HG03135 (cell line): Measurements from ENCODE around the gene ZNF280D.
"Not testable (repeated sequence)": the region's sequence is repeated elsewhere in the genome, so short reads cannot be mapped to it uniquely, and the experiment has no call there.

Source experiments
- ATAC-seq: cut with Tn5 transposase; IDR thresholded peaks from one replicate; pipeline ENCODE4 v1.9.1; 2021; ENCODE audit warnings: mild to moderate bottlenecking, moderate library complexity; ENCODE audit not compliant: unreplicated experiment

ZNF280D gene, protein sequence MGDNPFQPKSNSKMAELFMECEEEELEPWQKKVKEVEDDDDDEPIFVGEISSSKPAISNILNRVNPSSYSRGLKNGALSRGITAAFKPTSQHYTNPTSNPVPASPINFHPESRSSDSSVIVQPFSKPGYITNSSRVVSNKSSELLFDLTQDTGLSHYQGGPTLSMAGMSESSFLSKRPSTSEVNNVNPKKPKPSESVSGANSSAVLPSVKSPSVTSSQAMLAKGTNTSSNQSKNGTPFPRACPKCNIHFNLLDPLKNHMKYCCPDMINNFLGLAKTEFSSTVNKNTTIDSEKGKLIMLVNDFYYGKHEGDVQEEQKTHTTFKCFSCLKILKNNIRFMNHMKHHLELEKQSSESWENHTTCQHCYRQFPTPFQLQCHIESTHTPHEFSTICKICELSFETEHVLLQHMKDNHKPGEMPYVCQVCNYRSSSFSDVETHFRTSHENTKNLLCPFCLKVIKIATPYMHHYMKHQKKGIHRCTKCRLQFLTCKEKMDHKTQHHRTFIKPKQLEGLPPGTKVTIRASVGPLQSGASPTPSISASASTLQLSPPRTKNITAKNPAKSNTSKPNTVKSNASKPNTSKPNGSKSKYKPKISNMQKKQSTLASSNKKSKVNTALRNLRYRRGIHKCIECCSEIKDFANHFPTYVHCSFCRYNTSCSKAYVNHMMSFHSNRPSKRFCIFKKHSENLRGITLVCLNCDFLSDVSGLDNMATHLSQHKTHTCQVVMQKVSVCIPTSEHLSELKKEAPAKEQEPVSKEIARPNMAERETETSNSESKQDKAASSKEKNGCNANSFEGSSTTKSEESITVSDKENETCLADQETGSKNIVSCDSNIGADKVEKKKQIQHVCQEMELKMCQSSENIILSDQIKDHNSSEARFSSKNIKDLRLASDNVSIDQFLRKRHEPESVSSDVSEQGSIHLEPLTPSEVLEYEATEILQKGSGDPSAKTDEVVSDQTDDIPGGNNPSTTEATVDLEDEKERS

DNA sequence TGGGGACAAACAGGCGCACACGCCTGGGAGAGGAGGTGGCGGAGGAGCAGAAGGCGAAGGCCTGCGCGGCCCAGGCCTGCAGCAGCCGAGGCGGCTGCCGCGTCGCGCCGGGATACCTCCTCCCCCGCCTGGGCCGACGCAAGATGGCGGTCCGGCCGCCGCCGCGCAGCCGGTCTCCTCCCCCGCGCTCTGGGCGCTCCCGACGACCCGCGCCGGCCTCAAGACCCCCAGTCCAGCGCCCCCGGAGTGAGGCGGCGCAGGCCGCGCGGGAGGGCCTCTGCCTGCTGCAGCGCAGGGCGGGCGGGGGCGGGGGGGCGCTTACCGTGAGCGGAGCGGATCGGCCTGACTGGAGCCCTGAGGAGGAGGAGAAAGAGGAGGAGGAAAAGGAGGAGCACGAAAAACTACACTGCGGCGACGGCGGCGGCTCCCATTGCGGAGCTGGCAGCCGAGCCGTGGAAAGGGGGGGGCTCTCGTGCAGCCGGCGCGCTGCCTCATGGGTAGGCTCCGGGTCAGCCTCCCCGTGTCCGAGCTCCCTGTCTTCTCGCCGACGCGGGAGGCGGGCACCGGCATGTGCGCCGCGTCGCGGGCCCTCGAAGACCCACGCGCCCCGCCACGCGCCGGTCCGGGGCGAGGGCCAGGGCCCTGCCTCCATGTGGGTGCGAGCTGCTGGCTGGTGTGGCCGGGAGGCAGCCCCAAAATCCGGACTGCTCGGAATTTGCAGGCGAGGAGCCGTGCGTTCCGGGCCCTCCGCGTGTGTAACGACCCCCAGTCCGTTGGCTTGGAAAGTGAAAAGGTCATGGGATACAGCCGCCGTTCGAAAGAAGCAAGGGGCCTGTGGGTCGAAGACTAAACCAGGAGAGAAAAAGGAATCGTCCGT, at the start of gene ZNF280D:
ZNF280D (minus strand) TSS at position 374 of the 877 bp plus-strand sequence. CDS start 26,400 bp downstream, outside the sequence.
- ATAC-seq: peak; percentile 79

DNA sequence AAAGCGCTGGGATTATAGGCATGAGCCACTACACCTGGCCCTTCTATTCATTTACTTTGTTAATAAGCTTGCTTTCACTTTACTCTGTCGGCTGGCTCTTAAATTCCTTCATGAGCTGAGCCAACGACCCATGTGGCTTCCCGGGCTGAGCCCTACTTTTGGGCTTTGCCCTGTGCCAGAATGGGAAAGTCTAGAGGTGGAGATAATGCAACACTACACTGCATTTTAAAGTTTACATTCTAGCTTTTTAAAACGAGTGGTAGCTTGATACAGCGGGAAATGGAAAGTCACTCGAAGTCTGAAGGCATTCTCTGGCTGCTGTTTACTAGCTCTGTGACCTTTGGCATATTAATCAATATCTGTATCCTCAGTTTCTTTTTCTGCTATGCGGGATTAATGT, 49.0 kb upstream of the ZNF280D start:
- no peak for ATAC-seq

DNA sequence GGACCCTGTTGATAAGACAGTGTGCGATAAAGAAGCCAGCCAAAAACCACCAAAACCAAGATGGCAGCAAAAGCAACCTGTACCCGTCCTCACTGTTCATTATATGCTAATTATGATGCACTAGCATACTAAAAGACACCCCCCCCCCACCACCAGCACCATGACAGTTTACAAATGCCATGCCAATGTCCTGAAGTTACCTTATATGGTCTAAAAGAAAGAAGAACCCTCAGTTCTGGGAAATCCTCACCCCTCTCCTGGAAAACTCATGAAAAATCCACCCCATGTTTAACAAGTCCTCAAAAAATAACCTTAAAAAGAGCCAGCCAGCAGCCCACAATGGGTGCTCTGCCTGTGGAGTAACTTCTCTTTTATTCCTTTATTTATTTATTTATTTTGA, 48.4 kb upstream of the ZNF280D start:
- no peak for ATAC-seq

DNA sequence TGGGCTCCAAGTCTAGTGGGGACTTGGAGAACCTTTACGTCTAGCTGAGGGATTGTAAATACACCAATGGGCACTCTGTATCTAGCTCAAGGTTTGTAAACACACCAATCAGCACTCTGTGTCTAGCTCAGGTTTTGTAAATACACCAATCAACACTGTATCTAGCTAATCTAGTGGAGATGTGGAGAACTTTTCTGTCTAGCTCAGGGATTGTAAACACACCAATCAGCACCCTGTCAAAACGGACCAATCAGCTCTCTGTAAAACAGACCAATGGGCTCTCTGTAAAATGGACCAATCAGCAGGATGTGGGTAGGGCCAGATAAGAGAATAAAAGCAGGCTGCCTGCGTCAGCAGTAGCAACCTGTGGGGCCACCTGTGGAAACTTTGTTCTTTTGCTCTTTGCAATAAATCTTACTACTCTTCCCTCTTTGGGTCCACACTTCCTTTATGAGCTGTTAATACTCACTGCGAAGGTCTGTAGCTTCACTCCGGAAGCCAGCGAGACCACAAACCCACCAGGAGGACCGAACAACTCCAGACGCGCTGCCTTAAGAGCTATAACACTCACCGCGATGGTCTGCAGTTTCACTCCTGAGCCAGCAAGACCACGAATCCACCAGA, 46.9 kb upstream of the ZNF280D start:
- ATAC-seq: not testable (repeated sequence)

DNA sequence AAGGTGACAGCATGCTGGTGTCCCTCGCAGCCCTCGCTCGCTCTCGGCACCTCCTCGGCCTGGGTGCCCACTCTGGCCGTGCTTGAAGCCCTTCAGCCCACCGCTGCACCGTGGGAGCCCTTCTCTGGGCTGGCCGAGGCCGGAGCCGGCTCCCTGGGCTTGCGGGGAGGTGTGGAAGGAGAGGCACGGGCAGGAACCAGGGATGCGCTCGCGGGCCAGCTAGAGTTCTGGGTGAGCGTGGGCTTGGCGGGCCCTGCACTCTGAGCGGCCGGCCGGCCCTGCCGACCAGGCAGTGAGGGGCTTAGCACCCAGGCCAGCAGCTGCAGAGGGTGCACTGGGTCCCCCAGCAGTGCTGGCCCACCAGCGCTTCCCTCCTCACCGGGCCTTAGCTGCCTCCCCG, 46.1 kb upstream of the ZNF280D start:
- ATAC-seq: not testable (repeated sequence)

DNA sequence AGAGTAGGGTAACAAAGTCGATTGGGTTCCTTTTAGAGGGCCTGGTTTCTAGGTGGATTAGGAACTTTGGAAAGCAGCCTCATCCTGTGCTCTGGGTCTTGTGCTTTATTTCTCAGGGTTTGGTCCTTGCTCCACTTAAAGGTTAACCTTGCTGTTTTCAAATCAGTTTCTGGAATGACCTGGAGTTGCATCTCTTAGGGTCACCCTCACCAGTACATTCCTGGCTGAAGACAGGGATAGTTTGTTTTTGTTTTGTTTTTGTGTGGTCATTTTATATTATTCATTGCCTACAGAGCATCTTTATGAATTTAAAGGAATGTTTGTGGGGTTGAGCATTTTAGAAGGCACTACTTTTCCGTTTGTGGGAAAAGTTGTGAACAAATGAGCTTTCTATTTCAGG, 45.5 kb upstream of the ZNF280D start:
- ATAC-seq: no peak

DNA sequence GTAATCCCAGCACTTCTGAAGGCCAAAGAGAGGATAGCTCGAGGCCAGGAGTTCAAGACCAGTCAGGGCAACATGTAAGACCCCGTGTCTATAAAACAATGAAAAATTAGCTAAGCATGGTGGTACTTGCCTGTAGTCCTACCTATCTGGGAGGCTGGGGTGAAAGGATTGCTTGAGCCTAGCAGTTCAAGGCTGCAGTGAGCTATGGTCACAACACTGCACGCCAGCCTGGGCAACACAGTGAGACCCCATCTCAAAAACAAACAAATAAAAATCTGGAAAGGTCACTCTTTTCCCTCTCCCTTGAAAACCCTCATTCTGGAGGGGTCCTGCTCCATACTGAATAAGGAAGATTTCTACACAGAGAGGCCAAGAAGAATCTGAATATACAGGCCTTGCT, 43.5 kb upstream of the ZNF280D start:
- no peak for ATAC-seq

DNA sequence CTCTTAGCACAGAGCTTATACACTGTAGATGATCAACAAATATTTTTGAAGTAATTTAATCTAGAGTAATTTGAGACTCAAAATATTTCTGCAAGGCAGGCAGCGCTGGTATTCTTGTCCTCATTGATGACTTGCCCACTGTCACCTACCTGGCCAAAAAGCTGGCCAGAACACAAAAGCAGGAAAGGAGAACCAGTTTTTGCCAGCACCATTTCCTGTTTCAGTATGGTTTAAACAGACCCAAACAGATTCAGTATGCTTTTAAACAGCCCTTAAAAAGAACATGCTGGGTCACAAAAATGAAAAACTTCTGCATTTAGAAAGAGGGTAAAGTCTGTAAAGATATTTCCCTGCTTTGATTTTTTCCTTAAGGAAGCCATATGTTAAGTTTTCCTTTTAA, 42.3 kb upstream of the ZNF280D start:
- ATAC-seq: no peak

DNA sequence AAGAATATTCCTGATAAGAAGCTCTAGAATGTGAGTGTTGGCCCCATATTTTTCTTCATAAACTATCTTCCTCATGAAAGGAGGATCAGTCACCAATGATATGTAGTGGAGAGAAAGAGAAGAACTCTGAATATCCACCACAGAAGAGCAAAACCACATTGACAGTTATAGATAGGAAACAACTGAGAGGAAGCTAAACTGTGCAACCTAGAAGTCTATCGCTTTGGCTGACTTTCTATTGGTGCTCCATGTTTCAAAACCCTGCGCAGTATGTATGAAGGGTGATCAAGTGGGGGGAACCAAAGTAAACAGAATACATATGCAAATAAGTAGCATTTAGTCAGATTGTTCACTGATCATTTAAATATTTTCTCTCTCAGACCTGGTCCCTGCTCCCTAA, 41.0 kb upstream of the ZNF280D start:
- ATAC-seq: no peak

DNA sequence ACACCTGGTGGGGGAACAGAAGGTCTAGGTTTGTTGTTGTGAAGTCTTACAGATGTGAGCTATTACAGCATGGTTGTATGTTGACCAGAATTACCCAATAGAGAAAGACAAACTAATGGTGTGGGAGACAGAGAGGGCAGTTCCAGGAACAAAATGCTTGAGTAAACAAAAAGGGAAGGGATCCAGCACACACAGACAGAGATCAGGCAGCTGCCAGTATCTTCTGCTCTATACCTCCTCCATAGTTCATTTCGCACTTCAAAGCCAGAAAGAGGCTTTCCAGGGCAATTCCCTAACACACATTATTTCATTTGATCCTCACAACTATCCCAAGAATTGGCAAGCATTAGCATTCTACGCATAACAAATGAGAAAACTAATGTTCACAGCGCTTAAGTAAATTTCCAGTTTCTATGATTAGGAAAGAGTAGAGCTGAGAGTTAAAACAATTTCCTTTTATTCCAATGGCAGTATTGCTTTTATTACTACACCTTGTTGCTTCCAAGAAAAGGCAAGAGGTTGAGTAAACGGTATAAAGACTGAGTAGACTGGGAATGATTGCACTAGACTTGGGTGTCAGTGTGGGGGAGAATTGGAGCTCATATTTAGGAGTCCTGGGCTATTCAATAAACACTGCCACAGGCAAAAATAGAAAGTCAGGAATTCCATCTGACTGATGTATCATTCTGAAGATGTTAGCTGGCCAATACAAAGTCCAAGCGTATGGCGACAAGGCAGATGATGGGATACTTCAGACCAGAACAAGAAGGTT, 39.7 kb upstream of the ZNF280D start:
- ATAC-seq: no peak

DNA sequence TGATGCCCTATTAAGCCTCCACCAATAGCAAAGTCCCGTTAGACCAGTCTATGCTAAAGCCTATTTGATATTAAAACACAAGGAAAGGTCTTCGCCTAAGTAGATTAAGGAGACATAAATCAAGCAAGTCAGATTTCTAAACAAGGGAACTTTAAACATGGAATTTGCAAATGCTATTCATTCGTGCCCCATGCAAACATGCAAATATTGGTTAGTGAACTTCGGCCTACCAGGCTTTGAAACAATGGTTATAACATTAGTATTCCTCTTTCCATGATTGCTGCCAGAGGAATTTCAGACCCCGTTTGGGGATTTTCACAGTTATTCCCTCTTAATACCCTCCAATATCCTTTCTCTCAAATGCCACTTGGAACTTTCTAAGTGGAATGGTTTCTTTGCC, 36.9 kb upstream of the ZNF280D start:
- no peak for ATAC-seq

DNA sequence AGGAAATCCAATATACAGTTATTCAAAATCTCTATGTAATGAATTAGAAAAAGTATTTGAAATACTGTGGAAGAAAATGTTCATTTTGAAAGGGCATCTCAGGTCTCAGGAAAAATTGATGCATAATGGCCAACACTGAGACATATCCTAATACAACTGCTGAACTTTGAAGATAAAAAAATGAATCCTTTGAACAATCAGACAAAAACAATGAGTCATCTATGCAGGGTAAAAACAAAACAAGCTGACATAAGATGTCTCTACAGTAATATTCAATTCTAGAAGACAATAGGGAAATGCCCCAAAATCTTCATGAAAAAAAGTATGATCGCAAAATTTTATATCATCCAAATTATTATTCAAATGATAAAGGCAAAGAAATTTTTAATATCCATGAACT, 34.0 kb upstream of the ZNF280D start:
- no peak for ATAC-seq

DNA sequence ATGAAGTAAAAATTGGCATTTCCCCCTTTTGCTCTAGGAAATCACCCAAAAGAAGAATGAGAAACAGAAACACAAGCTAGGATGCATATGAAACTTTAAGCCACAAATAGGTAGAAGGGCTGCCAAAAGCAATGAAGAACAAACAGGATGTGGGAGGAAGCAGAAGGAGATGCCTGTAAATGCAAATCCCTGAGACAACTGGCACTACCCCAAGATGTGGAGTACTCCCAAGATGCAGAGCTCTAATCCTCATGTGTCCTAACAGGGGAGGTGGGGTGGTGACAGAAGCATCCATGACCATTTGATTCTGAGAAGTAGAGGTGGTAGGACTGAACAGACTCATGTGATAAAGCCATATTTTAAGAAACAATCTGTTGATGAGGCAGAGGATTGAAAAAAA, 31.9 kb upstream of the ZNF280D start:
- ATAC-seq: no peak

DNA sequence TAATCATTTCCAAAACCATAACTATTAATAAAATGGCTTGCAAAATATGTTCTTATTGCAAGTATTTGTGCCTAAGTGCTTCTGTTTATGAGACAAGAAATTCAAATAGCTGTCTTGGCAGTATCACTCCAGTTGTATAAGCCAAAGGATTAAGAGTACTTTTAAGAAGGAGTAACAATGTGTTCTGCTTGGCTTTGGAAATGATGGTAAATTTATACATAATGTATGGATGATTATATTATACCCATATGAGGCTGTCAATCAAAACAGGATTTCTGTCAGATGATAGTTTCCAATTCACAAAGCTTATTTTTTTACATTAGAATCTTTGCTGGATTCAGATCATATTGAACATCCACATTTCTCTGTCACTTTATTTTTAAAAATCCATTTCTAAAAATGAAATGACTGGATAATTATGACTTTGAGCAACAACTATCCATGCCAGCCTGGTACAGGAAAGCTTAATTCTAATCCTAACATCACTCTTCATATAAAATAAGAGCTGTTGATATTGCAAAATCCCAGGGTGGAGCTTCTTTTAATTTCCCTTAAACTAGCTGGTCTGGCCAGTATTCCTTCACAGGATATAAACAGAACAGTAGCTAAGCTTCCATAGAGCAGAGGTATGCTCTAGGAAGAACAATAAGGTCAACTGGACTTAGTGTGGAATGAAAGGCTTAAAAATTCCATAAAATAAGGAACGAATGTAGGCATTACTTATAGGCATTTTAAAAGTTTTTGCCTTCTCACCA, 30.0 kb upstream of the ZNF280D start:
- ATAC-seq: no peak

DNA sequence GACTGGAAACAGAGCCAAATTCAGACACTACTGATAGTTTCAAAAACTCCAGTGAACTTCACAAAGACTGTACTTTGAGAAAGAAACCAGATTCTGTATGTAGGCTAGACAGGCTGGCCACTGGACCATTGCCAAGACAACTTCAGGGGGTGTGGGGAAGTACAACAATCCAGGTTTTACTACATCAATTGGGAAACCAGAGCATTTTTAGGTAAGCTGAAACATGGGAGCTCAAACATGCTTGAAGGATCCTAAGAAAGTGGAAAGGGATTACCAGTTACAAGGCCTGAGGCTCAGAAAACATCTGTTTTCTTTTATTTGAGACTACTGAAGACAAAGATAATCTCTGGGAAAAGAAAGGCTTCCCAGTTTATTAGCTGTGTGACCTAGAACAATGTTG, 26.9 kb upstream of the ZNF280D start:
- ATAC-seq: no peak

DNA sequence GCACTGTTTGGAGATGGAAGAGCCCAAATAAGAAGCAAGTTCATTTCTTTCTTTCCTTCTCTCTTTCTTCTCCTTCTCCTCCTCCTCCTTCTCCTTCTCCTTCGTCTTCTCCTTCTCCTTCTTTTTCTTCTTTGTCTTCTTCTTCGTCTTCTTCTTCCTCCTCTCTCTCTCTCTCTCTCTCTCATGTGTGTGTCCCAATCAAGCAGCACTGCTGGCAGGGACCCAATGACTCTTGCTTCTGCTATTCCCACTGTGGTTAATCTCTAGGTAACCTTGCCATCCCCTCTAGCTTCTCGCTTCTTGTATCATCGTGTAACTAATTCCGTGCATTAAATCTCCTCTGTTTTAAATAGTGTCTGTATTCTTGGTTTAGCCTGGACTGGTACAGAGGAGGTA, 26.1 kb upstream of the ZNF280D start:
- ATAC-seq: no peak

DNA sequence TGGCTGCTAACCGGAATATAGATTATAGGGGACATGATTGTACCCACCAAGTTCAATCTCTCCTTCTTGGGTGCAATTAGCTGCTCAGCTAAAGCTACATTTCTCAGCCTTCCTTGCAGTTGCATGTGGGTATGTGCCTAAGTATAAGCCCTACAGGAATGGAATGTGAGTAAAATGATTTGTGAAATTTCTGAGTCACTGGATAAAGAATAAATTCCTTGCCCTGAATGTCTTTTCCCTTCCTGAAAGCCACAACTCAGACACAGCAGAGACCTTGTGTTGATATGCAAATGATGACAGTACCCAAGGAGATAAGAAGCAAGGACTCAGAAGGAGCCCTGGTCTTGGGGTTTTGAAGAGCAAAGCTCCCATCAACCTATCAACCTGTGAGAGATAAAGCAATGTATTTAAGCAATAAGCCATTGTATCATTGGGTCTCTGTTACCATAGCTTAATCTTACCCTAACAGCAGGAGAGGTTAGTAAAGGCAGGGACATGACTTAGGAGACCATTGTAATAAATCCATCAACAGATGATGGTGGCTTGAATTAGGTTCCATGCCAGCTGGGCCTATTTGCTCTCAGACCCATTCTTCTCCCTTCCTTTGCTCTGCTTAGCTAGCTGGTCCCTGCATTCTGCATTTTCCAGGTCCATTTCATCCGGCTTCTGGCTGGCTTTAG, 25.6 kb upstream of the ZNF280D start:
- no peak for ATAC-seq

DNA sequence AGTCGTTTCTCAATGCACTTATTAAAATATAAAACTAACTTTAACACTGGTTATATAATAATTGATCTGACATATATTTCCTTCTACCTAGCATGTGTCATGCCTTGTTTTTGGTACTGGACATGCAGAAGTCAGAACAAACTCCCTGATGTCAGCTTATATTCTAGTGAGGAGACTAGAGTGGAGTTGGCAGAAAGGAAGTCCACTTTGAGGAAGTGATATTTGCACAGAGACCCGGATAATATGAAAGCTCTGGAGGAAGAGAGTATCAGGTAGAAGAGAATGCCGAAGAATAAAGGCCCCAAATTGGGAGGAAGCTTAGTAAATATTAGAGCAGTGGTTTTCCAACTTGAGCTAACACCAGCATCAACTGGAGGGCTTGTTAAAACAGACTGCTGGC, 24.6 kb upstream of the ZNF280D start:
- no peak for ATAC-seq
